ENCODE measurements around the gene DHDH.

GRCh38 chr19:48954595-48955307, 21.3 kb downstream of the DHDH start, which contains the start of gene BAX:
- TF ChIP-seq CTCF (IDR thresholded peaks at IDR 0.05; ENCODE audit: low read depth, low read length, poor library complexity, severe bottlenecking) (peak; percentile 14), EZH2phosphoT487 (IDR thresholded peaks at IDR 0.05; ENCODE audit: borderline replicate concordance, low read length) (no peak)

All from DOHH2 (cell line).